Articular chondrocyte of knee joint (primary cell): ENCODE results near the gene OAT. TPM values are rescaled to one million over a fixed set of nuclear protein-coding genes. Genes with fewer than 3 reads are reported as not detected.

Source experiments
- total RNA-seq: library from RNA; depleted of rRNA; stranded (reverse); fragments of >200 nt; gene quantifications from 2 replicates; pipeline ENCODE4 v1.2.3, GENCODE V29; 2012

The OAT gene
- 127 and 230 TPM in 2 replicates for total RNA-seq

GRCh38 chr10:124418726-124419501 lies at the start of gene OAT:
OAT (minus strand) TSS chr10:124418923; CDS start chr10:124412171, 6,752 bp downstream.

GRCh38 chr10:124461642-124462347 lies 43.1 kb upstream of the OAT start, which contains the start of gene LHPP:
LHPP (plus strand) TSS chr10:124461823; CDS start chr10:124461863, 40 bp downstream.

GRCh38 chr10:124450012-124450782 lies 31.5 kb upstream of the OAT start, which contains the start of gene NKX1-2:
NKX1-2 (minus strand) TSS chr10:124450035; CDS start chr10:124449943, 92 bp downstream.

Other genes starting within 250 kb of the OAT start
- gene NKX1-2, start 31.1 kb upstream of the OAT start, total RNA-seq = not detected in 2 replicates
- gene LHPP, start 42.9 kb upstream of the OAT start, total RNA-seq = 18.9 and 19.2 TPM in 2 replicates